ENCODE measurements around the gene MGA.

MGA gene

GRCh38 chr15:41660235-41661077 lies at the start of gene MGA:
Gene MGA (plus strand): TSS chr15:41660405.
- peak; percentile 94 for DNase-seq

- DNase-seq = no peak
Measured at GRCh38 chr15:41620536-41621199, 39.5 kb upstream of the MGA start.

- peak; percentile 86 for DNase-seq
Measured at GRCh38 chr15:41621200-41622193, 38.7 kb upstream of the MGA start.

GRCh38 chr15:41622901-41623300 lies 37.3 kb upstream of the MGA start:
- DNase-seq = no peak

GRCh38 chr15:41627203-41627602 lies 33.0 kb upstream of the MGA start:
- no peak for DNase-seq

GRCh38 chr15:41629463-41629862 lies 30.7 kb upstream of the MGA start:
- DNase-seq = no peak

- no peak for DNase-seq
Measured at GRCh38 chr15:41629883-41630282, 30.3 kb upstream of the MGA start.

GRCh38 chr15:41630616-41631217 lies 29.5 kb upstream of the MGA start:
- no peak for DNase-seq

GRCh38 chr15:41631880-41632470 lies 28.2 kb upstream of the MGA start:
- no peak for DNase-seq

GRCh38 chr15:41633609-41634008 lies 26.6 kb upstream of the MGA start:
- DNase-seq = no peak

GRCh38 chr15:41634072-41634626 lies 26.1 kb upstream of the MGA start:
- no peak for DNase-seq

GRCh38 chr15:41637086-41637485 lies 23.1 kb upstream of the MGA start:
- DNase-seq = no peak

- no peak for DNase-seq
Measured at GRCh38 chr15:41640985-41641384, 19.2 kb upstream of the MGA start.

GRCh38 chr15:41647262-41647661 lies 12.9 kb upstream of the MGA start:
- no peak for DNase-seq

GRCh38 chr15:41648097-41648496 lies 12.1 kb upstream of the MGA start:
- DNase-seq = no peak

GRCh38 chr15:41648770-41649169 lies 11.4 kb upstream of the MGA start:
- no peak for DNase-seq

- no peak for DNase-seq
Measured at GRCh38 chr15:41650806-41651205, 9.4 kb upstream of the MGA start.

- no peak for DNase-seq
Measured at GRCh38 chr15:41651373-41651772, 8.8 kb upstream of the MGA start.

- no peak for DNase-seq
Measured at GRCh38 chr15:41653760-41654159, 6.4 kb upstream of the MGA start.

- no peak for DNase-seq
Measured at GRCh38 chr15:41655716-41656115, 4.5 kb upstream of the MGA start.

- DNase-seq = no peak
Measured at GRCh38 chr15:41656188-41656587, 4.0 kb upstream of the MGA start.

- DNase-seq = no peak
Measured at GRCh38 chr15:41658689-41659088, 1.5 kb upstream of the MGA start.

Measured in CD4-positive, alpha-beta T cell treated with Interleukin-10 for 1 hour (primary cell).